Activated naive CD8-positive, alpha-beta T cell treated with anti-CD3 and anti-CD28 coated beads for 36 hours (primary cell): ENCODE measurements around the gene INSL4. TPM values are rescaled to one million over a fixed set of nuclear protein-coding genes. Genes with fewer than 3 reads are reported as not detected.
A peak's percentile ranks its signal among the peaks of the same experiment; 100 is the strongest.

Source experiments
- DNase-seq: peaks from one replicate; pipeline ENCODE4 v3.0.0; 2021
- H3K27ac Mint-ChIP-seq: one replicate; pipeline ENCODE4 v1.8.0; 2022; ENCODE audit warnings: mild to moderate bottlenecking, moderate library complexity, mixed read lengths
- H3K27me3 Mint-ChIP-seq: one replicate; pipeline ENCODE4 v1.8.0; 2022; ENCODE audit warnings: mild to moderate bottlenecking, mixed read lengths
- H3K36me3 Mint-ChIP-seq: one replicate; pipeline ENCODE4 v1.8.0; 2021; ENCODE audit warnings: mild to moderate bottlenecking, mixed read lengths
- H3K4me1 Mint-ChIP-seq: one replicate; pipeline ENCODE4 v1.8.0; 2021; ENCODE audit warnings: mixed read lengths
- H3K4me3 Mint-ChIP-seq: one replicate; pipeline ENCODE4 v1.8.0; 2022; ENCODE audit warnings: mild to moderate bottlenecking, moderate library complexity, mixed read lengths
- H3K9me3 Mint-ChIP-seq: one replicate; pipeline ENCODE4 v1.8.0; 2022; ENCODE audit warnings: mixed read lengths
- total RNA-seq, 2 experiments: library from RNA; stranded (reverse); gene quantifications; one replicate each; pipeline ENCODE4 v1.2.3, GENCODE V29; 2021

INSL4 gene
- not detected for total RNA-seq

DNA sequence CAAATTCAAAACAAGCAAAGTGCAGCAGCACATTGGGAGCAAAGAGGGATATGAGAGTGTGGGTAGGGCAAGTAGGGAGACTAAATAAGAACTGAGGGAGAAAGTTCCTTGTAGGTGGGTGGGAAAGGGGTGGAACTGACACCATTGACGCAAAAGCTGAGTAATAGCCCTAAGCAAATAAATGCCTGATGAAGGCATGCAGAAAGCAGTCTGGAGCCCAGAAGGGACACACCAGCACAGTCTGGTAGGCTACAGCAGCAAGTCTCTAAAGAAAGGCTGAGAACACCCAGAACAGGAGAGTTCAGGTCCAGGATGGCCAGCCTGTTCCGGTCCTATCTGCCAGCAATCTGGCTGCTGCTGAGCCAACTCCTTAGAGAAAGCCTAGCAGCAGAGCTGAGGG is at the start of gene INSL4:
Gene INSL4 (plus strand): TSS at position 208 of the 400 bp plus-strand sequence. CDS start 105 bp downstream, at position 313.
- no peak within 1 kb of the TSS for H3K4me3 Mint-ChIP-seq
- no peak for DNase-seq
- H3K9me3 Mint-ChIP-seq = no peaks in the 10 kb centered on the region
- H3K4me1 Mint-ChIP-seq = no peaks in the 10 kb centered on the region
- H3K27ac Mint-ChIP-seq = no peak within 1 kb of the TSS
- no peaks in the 10 kb centered on the region for H3K27me3 Mint-ChIP-seq
- no peaks in the 10 kb centered on the region for H3K36me3 Mint-ChIP-seq

DNA sequence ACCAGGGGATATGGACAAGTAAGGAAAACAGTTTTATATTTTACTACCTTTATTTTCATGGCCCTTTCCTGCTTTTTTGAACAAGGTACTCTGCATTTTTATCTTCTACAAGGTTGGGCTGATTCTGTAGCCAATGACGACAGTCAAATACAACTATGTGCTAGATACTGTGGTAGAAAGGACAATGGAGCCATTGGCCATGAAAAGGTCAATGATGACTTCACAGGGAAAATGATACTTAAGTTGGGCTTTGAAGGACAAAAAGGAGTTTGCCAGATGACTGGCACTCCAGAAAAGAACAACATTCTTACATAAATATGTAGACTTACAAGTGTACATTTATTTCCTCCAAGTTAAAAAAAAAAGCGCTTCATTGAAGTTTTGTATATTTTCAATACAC is 46.4 kb upstream of the INSL4 start:
- peaks cover 3% of the 10 kb centered on the region for H3K9me3 Mint-ChIP-seq
- H3K27ac Mint-ChIP-seq = no peak overlapping the region
- no peak overlapping the region for H3K4me3 Mint-ChIP-seq
- no peaks in the 10 kb centered on the region for H3K27me3 Mint-ChIP-seq
- no peaks in the 10 kb centered on the region for H3K36me3 Mint-ChIP-seq
- peaks cover 26% of the 10 kb centered on the region for H3K4me1 Mint-ChIP-seq
- DNase-seq = no peak

DNA sequence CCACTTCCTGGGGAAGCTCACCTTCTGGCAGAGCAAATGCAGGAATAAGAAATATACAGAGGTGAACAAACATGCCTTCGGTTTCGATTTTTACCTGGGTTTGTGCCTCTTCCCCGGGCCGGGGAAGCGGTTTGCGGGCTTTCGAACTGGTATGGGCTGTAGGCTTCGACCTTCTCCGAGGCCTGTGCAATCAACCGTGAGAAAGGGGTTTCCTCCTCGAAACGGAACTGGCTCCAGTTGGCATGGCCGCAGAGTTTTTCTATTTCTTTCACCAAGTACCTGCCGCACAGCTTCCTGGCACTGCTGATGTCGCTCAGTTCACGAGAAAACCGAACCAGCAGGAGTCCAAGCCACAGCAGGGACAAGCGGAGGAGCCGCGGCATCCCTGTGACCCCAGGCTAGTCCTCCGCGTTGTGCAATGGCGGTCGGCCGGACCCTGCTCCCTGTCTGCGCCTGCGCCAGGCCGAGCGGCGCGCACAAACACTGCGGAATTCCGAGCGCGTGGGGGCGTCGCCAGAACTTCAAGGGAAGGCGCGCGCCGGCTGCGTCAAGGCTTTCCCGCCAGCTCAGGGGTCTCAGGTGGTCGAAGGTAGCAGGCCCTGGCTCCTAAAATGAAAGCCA is 45.9 kb upstream of the INSL4 start, which contains the start of gene INSL6:
Gene INSL6 (minus strand): TSS at position 420 of the 621 bp plus-strand sequence. CDS start 37 bp downstream, at position 383.
- Mint-ChIP-seq H3K4me3 (no peak within 1 kb of the TSS), H3K27ac (no peak within 1 kb of the TSS), H3K27me3 (no peaks in the 10 kb centered on the region), H3K4me1 (peaks cover 26% of the 10 kb centered on the region), H3K36me3 (no peaks in the 10 kb centered on the region), H3K9me3 (peaks cover 3% of the 10 kb centered on the region)
- DNase-seq = no peak

DNA sequence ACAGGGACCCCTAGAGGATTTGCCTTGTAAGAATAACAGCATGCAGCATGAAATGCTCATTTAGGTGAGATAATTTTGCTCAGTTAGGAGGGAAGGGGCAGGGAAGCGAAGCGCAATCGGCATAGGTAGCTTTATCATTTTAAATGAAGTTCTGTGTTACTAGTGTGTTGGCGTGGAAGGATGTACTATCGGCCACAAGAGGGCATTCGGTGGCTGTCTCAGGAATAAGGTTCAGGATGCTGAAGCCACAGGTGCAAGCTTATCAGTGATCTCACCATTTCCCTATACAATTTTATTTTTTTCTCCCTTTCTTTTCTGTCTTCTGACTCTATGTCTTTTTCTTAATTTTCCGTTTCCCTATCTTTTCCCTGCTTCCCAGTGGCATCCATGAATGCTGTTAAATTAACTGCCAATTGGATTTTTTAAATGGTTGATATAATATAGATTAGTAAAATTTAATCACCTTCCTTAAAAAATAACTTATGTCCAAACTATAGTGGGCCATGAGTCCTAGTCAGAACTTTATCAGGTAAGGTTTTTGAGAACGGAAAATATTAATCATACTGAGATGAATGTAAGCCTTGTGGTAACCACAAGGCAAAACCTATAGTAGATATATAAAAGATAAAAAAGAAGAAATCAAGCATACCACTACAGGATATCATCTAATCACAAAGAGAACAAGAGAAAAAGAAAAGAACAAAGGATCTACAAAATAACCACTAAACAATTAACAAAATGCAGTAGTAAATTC is 44.6 kb upstream of the INSL4 start:
- H3K9me3 Mint-ChIP-seq = no peaks in the 10 kb centered on the region
- peak overlapping the region; percentile 39 for H3K27ac Mint-ChIP-seq
- peak; percentile 50 for DNase-seq
- H3K4me3 Mint-ChIP-seq = no peak overlapping the region
- H3K27me3 Mint-ChIP-seq = no peaks in the 10 kb centered on the region
- peaks cover 26% of the 10 kb centered on the region for H3K4me1 Mint-ChIP-seq
- no peaks in the 10 kb centered on the region for H3K36me3 Mint-ChIP-seq

DNA sequence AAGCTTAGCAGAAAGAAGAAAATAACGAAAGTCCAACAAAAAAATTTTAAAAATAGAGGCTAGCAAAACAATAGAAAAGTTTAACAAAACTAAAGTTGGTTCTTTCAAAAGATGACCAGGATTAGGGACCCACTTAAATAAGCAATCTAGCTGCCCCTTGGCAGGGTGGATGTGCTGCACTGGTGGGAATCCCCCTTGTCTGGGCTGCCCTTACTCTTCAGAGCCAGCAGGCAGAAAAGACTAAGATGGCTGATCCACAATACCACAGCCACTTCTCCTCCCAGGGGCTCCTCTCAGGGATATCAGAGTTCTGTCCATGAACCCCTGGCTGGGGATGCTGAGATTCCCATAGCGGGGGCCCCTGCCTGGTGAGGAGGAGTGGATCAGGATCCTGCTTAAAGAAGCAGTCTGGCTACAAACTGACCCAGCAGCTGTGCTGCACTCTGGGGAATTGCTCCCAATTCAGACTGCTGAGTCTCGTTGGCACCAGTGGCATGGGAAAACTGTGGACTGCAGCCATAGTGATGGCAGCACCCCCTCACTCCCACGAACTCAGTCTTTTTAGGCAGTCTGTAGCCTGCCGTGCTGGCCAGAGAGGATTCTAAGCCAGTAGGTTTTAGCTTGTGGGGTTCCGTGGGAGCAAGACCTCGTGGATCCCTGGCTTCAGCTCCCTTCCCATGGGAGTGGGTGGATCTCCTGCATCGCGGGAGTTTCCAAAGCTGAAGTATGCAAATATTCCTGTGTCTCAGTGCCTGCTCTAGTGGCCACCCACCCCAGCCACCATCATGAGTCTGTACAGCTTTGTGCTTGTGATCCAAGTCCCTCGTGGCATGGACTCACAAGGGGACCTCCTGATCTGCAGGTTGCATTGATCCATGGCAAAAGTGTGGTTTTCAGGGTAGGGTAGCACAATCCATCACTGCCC is 42.9 kb upstream of the INSL4 start:
- Mint-ChIP-seq H3K27me3 (no peaks in the 10 kb centered on the region), H3K4me3 (no peak overlapping the region), H3K36me3 (no peaks in the 10 kb centered on the region), H3K27ac (no peak overlapping the region), H3K4me1 (peaks cover 19% of the 10 kb centered on the region), H3K9me3 (no peaks in the 10 kb centered on the region)
- no peak for DNase-seq

DNA sequence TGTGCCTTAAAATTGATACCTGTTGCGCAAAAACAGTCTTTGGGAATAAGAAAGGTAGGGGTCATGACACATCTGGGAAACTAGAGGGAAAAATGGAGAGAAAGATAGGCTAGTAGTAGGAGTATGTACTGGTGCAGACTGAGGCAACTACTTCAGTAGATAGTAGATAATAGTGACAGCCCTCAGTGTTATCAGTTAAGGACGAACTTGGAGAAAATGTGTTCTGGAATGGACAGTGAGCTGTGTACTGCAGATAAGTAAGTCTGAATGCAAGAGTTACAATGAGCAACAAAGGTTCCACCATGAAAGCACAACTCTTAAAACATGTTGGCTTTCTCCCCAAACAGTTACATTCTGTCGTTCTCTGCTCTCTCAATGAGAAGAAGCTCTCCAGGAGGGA is 39.2 kb upstream of the INSL4 start:
- Mint-ChIP-seq H3K4me1 (peaks cover 2% of the 10 kb centered on the region), H3K9me3 (no peaks in the 10 kb centered on the region), H3K27me3 (no peaks in the 10 kb centered on the region), H3K4me3 (no peak overlapping the region), H3K36me3 (no peaks in the 10 kb centered on the region), H3K27ac (no peak overlapping the region)
- no peak for DNase-seq

DNA sequence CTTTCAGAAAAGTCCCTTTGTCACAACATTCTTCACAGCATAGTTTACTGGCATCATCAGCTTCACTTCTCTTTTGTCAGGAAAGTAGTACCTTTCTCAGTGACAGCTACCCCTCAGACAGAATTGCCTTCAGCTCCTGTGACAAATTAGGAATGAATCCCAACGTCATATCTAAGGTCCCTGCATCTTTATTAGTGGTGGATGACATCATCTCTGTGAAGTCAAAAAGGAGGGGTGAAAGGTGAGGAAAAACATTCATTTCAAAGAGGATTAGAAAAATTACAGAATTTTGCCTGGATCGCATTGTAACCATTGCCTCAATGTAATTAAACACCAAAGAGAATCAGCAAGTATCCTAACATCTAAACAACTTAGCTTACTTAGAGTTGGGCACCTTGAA is 37.9 kb upstream of the INSL4 start:
- no peaks in the 10 kb centered on the region for H3K9me3 Mint-ChIP-seq
- H3K36me3 Mint-ChIP-seq = no peaks in the 10 kb centered on the region
- H3K4me3 Mint-ChIP-seq = no peak overlapping the region
- H3K4me1 Mint-ChIP-seq = no peaks in the 10 kb centered on the region
- H3K27me3 Mint-ChIP-seq = no peaks in the 10 kb centered on the region
- DNase-seq = no peak
- H3K27ac Mint-ChIP-seq = no peak overlapping the region

DNA sequence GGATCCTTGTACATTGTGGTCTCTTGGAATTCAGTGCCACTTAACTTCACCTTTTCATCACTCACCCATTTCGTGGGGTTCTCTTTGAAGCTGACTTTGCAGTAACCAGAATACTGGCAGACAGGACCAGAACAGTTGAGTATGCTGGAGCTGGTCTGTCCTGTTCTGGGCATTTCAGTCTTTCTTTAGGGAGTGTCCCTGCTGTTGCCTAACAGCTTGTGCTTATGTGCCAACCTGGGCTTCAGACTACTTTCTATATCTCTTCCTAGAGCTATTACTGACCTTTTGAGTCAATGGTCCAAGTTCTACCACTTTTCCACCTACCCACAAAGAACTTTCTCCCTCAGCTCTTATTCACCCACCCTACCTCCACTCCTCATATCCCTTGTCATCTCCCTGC is 35.8 kb upstream of the INSL4 start:
- H3K27me3 Mint-ChIP-seq = no peaks in the 10 kb centered on the region
- DNase-seq = no peak
- no peaks in the 10 kb centered on the region for H3K9me3 Mint-ChIP-seq
- H3K36me3 Mint-ChIP-seq = no peaks in the 10 kb centered on the region
- H3K4me1 Mint-ChIP-seq = no peaks in the 10 kb centered on the region
- no peak overlapping the region for H3K4me3 Mint-ChIP-seq
- H3K27ac Mint-ChIP-seq = no peak overlapping the region

DNA sequence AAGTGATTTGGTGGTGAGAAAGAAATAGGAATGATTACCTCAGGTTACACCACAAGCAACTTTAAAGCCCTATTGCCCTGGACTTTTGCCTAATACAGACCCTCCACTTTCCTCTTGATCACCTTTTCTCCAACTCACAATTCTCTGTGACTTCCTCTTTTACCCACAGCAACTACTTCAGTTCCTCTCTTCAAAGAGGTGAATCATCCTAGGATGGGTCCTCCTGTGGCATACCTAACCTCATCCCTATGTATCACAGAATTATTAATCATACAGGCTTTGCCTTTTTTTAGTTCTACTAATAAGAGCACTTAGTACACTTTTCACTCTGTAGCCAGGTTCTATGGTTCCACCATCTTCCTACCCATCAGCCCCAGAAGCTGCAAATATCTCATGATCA is 26.1 kb upstream of the INSL4 start:
- no peak for DNase-seq
- Mint-ChIP-seq H3K27ac (no peak overlapping the region), H3K27me3 (peaks cover 4% of the 10 kb centered on the region), H3K9me3 (peaks cover 6% of the 10 kb centered on the region), H3K36me3 (no peaks in the 10 kb centered on the region), H3K4me3 (no peak overlapping the region), H3K4me1 (peaks cover 2% of the 10 kb centered on the region)

DNA sequence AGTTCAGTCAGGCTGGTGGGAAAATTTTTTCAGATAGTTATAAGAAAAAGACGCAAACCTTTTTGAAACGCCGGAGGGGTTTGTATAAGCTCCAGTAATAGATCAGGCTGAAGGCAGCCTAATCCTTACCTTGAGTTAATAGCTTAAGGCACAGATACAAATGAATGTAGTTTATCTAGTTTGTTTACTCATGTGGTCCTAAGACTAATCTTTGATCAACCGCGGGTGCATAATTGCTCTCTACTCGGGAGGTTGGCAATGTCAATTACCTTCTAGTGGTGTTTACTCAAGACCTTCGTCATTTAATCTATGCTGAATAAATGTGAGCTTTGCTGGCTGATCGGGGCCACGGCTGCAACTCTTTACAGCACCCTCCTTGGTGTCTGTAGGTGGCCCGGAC is 665 bp upstream of the INSL4 start:
- H3K4me1 Mint-ChIP-seq = no peaks in the 10 kb centered on the region
- H3K9me3 Mint-ChIP-seq = no peaks in the 10 kb centered on the region
- H3K27ac Mint-ChIP-seq = no peak overlapping the region
- H3K36me3 Mint-ChIP-seq = no peaks in the 10 kb centered on the region
- H3K4me3 Mint-ChIP-seq = no peak overlapping the region
- DNase-seq = no peak
- no peaks in the 10 kb centered on the region for H3K27me3 Mint-ChIP-seq

DNA sequence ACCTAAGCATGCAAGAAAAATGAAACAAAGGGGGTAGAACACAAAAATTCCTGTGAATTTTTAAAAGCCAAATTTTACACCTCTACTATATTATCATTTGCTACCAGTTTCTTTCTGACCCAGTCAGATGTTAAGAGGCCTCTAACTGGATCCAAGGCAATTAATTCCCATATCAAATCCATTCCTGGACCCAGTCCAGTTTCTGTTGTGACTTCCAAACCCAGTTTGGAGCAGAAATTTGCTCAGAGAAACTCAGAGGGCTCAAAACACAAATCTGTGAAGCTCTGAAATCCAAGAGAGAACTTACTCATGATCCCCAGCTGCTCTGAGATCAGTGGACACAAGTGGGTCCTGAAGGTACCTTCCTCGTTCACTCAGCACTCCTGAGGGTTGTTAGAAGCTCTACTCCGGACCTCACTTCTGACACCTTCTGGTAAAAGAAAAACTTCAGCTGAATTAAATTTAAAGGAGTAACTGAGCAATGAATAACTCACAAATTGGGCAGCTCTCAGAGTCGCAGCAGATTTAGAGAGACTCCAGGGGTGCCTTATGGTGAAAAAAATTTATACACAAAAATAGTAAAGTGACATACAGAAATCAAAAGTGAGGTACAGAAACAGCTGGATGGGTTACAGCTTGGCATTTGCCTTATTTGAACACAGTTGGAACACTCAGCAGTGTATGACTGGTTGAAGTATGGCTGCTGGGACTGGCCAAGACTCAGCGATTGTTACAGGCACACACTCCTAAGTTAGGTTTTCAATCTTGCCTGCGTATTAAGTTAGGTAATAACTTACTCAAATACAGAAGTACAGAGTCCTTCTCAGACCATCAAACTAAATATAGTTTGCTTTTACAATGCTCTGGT is 32.4 kb downstream of the INSL4 start:
- H3K4me3 Mint-ChIP-seq = no peak overlapping the region
- H3K4me1 Mint-ChIP-seq = peaks cover 17% of the 10 kb centered on the region
- no peak for DNase-seq
- H3K36me3 Mint-ChIP-seq = no peaks in the 10 kb centered on the region
- no peak overlapping the region for H3K27ac Mint-ChIP-seq
- H3K27me3 Mint-ChIP-seq = no peaks in the 10 kb centered on the region
- peaks cover 7% of the 10 kb centered on the region for H3K9me3 Mint-ChIP-seq

DNA sequence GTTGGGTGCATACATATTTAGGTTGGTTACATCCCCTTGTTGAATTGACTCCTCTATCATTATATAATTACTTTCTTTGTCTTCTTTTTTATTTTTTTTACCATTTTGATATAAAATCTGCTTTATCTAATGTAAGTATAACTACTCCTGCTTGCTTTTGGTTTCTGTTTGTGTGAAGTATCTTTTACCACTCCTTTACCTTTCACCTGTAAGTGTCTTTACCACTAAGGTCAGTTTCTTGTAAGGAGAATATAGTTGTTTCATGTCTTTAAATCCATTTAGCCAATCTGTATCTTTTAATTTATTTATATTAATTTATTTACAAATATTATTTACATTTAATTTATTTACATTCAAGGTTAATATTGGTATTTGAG is 33.0 kb downstream of the INSL4 start:
- Mint-ChIP-seq H3K4me3 (no peak overlapping the region), H3K36me3 (no peaks in the 10 kb centered on the region), H3K27ac (no peak overlapping the region), H3K27me3 (no peaks in the 10 kb centered on the region), H3K9me3 (peaks cover 7% of the 10 kb centered on the region), H3K4me1 (peaks cover 17% of the 10 kb centered on the region)
- DNase-seq = no peak

DNA sequence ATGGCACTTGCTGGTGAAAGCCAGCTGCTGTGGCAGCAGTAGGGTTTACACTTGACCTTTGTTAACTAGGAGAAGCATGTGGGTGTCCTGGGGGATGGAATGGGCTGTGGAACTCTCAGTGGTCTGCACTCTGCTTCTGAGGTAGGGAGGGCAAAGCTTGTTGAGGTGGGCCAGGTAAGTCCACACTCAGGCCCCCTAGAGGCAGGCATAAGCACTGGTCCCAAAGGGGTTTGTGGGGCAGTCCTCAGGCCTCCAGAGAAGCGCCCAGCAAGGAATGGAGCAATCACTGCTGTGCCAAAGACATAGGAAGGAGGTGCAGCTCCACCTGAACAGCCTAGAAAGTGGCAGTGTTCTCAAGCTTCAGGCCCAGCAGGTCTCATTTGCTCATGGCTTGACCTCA is 34.7 kb downstream of the INSL4 start:
- DNase-seq = no peak
- Mint-ChIP-seq H3K4me3 (no peak overlapping the region), H3K27me3 (no peaks in the 10 kb centered on the region), H3K36me3 (no peaks in the 10 kb centered on the region), H3K9me3 (peaks cover 1% of the 10 kb centered on the region), H3K27ac (no peak overlapping the region), H3K4me1 (peaks cover 17% of the 10 kb centered on the region)

DNA sequence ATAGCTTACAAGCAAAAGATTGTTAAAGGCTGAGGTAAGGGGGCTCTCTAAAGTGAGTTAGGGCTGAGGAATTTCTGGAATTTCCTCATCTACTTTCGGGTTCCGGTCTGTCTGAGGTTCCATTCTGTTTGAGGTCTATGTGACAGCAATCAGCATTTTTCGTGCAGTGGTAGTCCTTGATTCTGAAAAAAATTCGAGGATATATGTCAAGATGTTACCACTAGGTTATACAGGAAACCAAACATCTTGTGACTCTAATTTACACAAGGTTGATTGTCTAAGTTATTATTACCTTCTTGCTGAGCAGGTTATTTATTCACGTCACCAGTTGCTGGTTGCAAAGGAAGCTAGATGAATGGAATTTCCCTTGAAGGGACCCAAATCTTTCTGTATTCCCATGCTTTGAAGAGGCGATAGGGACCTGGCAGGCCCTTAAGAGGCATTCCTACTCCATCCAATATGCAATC is 38.1 kb downstream of the INSL4 start:
- no peaks in the 10 kb centered on the region for H3K36me3 Mint-ChIP-seq
- H3K9me3 Mint-ChIP-seq = no peaks in the 10 kb centered on the region
- peaks cover 8% of the 10 kb centered on the region for H3K4me1 Mint-ChIP-seq
- no peak overlapping the region for H3K27ac Mint-ChIP-seq
- no peak overlapping the region for H3K4me3 Mint-ChIP-seq
- H3K27me3 Mint-ChIP-seq = no peaks in the 10 kb centered on the region
- no peak for DNase-seq
